OCI-LY1 (cell line): Measurements from ENCODE around the gene MEIOB.
"Not testable (repeated sequence)": the region's sequence is repeated elsewhere in the genome, so short reads cannot be mapped to it uniquely, and the experiment has no call there.

ENCODE experiments used
- H2AFZ ChIP-seq: fragments of 200-600 bp; sonication (generic), shearing (Covaris generic); 2 replicates; pipeline ENCODE4 v1.6.0; 2014; ENCODE audit warnings: antibody characterized with exemption, mild to moderate bottlenecking, low read length
- H3F3A ChIP-seq: fragments of 200-600 bp; sonication (generic), shearing (Covaris generic); 2 replicates; pipeline ENCODE4 v1.6.0; 2014; ENCODE audit warnings: mild to moderate bottlenecking, antibody characterized with exemption, low read length, moderate library complexity; ENCODE audit not compliant: insufficient read depth
- H3K27ac ChIP-seq: fragments of 200-600 bp; sonication (generic); 2 replicates; pipeline ENCODE4 v1.5.1; 2014; ENCODE audit warnings: low read length, mixed run types, mild to moderate bottlenecking, low read depth; ENCODE audit not compliant: poor library complexity, severe bottlenecking
- H3K27me3 ChIP-seq: fragments of 200-600 bp; sonication (generic); 2 replicates; pipeline ENCODE4 v1.6.0; 2014; ENCODE audit warnings: antibody characterized with exemption, mild to moderate bottlenecking, low read length, moderate library complexity; ENCODE audit not compliant: insufficient read depth
- H3K36me3 ChIP-seq: fragments of 200-600 bp; sonication (generic); 2 replicates; pipeline ENCODE4 v1.6.1; 2014; ENCODE audit warnings: mild to moderate bottlenecking, antibody characterized with exemption, low read length, moderate library complexity, mixed read lengths; ENCODE audit not compliant: insufficient read depth
- H3K4me1 ChIP-seq: fragments of 200-600 bp; sonication (generic); 2 replicates; pipeline ENCODE4 v1.5.1; 2014; ENCODE audit warnings: mild to moderate bottlenecking, low read length, moderate library complexity; ENCODE audit not compliant: insufficient read depth, severe bottlenecking
- H3K4me2 ChIP-seq: fragments of 200-600 bp; sonication (generic), shearing (Covaris generic); 2 replicates; pipeline ENCODE4 v1.6.1; 2014; ENCODE audit warnings: low read length
- H3K4me3 ChIP-seq: fragments of 200-600 bp; sonication (generic); 2 replicates; pipeline ENCODE4 v1.5.1; 2014; ENCODE audit warnings: low read length, low read depth, mild to moderate bottlenecking, mixed read lengths; ENCODE audit not compliant: poor library complexity, severe bottlenecking
- H3K79me2 ChIP-seq: fragments of 200-600 bp; shearing (Covaris generic); 2 replicates; pipeline ENCODE4 v1.6.1; 2016; ENCODE audit warnings: mixed run types, low read length, mixed read lengths; ENCODE audit not compliant: insufficient read depth
- H3K9ac ChIP-seq: fragments of 200-600 bp; sonication (generic), shearing (Covaris generic); 2 replicates; pipeline ENCODE4 v1.6.1; 2014; ENCODE audit warnings: mild to moderate bottlenecking, low read length, mixed read lengths
- H3K9me2 ChIP-seq: fragments of 200-600 bp; sonication (generic), shearing (Covaris generic); 2 replicates; pipeline ENCODE4 v1.6.1; 2014; ENCODE audit warnings: low read depth, mild to moderate bottlenecking, low read length, mixed read lengths
- H3K9me3 ChIP-seq: fragments of 200-600 bp; shearing (Covaris generic); 2 replicates; pipeline ENCODE4 v1.6.1; 2014; ENCODE audit warnings: low read length, mixed read lengths
- H4K20me1 ChIP-seq: fragments of 200-600 bp; sonication (generic), shearing (Covaris generic); 2 replicates; pipeline ENCODE4 v1.6.0; 2016; ENCODE audit warnings: mild to moderate bottlenecking, low read length; ENCODE audit not compliant: insufficient read depth
- EZH2 ChIP-seq: fragments of 200-600 bp; sonication (generic), shearing (Covaris generic); IDR thresholded peaks from 2 replicates; pipeline ENCODE4 v1.8.0; 2017; ENCODE audit warnings: borderline replicate concordance, mixed run types, mild to moderate bottlenecking, antibody characterized with exemption, low read length, moderate library complexity, mixed read lengths
- TF ChIP-seq, protein P1 (sequence below): fragments of 200-600 bp; sonication (generic), shearing (Covaris generic); IDR thresholded peaks from 2 replicates; pipeline ENCODE4 v1.5.1; 2017; ENCODE audit warnings: mild to moderate bottlenecking, antibody characterized with exemption, low read length, moderate library complexity, mixed read lengths

The MEIOB gene

DNA sequence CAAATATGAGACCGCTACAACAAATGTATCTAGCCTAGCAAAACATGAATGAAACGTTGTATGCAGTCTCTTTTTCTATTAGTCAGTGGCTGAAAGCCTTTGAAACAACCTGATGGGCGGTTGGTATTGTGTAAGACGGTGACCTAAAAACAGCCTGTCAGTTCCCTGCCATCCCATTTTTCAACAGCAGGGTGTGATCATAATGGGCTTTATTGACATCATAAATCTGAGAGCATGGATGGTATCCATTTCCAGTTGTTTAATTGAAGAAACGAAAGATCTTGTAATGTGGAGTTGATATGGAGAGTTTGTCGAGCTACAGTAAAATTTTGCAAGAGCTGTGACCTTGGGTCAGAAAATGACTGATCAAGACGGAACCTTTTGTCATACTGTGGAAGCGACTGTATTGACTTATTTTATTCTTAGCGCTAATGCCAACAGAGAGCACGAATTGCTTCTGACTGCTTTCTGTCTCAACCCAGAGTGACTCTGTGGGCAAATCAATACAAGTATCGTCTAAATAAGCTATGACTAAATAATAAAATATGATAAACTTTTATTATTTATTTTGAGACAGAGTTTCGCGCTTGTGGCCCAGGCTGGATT is 12.3 kb upstream of the MEIOB start:
- Histone ChIP-seq H3K4me2 (no peak overlapping the region), H3K9me2 (no peaks in the 10 kb centered on the region), H3K4me1 (no peaks in the 10 kb centered on the region), H3K27me3 (peaks cover 4% of the 10 kb centered on the region), H3K79me2 (no peaks in the 10 kb centered on the region), H3K27ac (no peak overlapping the region), H4K20me1 (no peaks in the 10 kb centered on the region), H2AFZ (no peak overlapping the region), H3K4me3 (no peak overlapping the region), H3K9ac (no peak overlapping the region), H3K9me3 (no peaks in the 10 kb centered on the region), H3F3A (no peaks in the 10 kb centered on the region), H3K36me3 (no peaks in the 10 kb centered on the region)
- TF ChIP-seq, protein P1, sequence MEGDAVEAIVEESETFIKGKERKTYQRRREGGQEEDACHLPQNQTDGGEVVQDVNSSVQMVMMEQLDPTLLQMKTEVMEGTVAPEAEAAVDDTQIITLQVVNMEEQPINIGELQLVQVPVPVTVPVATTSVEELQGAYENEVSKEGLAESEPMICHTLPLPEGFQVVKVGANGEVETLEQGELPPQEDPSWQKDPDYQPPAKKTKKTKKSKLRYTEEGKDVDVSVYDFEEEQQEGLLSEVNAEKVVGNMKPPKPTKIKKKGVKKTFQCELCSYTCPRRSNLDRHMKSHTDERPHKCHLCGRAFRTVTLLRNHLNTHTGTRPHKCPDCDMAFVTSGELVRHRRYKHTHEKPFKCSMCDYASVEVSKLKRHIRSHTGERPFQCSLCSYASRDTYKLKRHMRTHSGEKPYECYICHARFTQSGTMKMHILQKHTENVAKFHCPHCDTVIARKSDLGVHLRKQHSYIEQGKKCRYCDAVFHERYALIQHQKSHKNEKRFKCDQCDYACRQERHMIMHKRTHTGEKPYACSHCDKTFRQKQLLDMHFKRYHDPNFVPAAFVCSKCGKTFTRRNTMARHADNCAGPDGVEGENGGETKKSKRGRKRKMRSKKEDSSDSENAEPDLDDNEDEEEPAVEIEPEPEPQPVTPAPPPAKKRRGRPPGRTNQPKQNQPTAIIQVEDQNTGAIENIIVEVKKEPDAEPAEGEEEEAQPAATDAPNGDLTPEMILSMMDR: peak; percentile 25; the same call in 1 of the 2 replicates
- no peak for TF ChIP-seq EZH2

DNA sequence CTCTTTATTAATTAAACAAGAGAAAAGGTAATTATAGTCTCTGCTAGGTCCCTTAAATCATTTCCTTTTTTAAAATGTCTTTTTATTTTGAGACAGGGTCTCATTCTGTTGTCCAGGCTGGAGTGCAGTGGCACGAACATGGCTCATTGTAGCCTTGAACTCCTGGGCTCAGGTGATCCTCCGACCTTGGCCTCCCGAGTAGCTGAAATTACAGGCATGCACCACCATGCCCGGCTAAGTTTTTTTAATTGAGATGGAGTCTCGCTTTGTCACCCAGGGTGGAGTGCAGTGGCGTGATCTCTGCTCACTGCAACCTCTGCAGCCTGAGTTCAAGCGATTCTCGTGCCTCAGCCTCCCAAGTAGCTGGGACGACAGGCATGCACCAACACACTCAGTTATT is 9.2 kb upstream of the MEIOB start:
- not testable (repeated sequence) for H4K20me1 ChIP-seq, H3K9me2 ChIP-seq, H3K36me3 ChIP-seq, H3K9ac ChIP-seq, H3K4me1 ChIP-seq, H3K4me2 ChIP-seq, H3K79me2 ChIP-seq, H3K27ac ChIP-seq, H2AFZ ChIP-seq, H3K9me3 ChIP-seq, H3K27me3 ChIP-seq, H3K4me3 ChIP-seq, H3F3A ChIP-seq

DNA sequence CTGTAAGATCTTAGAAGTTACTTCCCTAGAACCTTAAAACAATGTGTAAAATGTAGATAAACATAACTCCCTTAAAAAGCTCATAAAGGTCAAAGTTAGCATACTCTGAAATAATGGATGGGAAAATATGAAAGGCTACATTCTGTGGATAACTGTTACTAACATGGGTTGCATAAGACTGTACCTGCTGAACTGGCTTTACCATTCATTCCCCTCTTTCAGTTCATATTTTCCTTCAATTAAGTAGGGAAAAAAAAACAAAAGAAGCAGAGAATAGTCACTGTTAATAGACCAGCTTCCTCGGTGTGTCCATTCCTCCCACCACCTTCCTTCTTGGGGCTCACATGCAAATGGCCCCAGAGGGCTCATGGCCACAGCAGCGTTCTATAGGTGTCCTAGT is 7.5 kb upstream of the MEIOB start:
- Histone ChIP-seq H3K9me3 (no peaks in the 10 kb centered on the region), H3K4me2 (no peak overlapping the region), H3K27me3 (no peaks in the 10 kb centered on the region), H2AFZ (no peak overlapping the region), H3K27ac (no peak overlapping the region), H3K4me1 (peaks cover 13% of the 10 kb centered on the region), H3K9me2 (no peaks in the 10 kb centered on the region), H3K9ac (no peak overlapping the region), H4K20me1 (no peaks in the 10 kb centered on the region), H3K36me3 (no peaks in the 10 kb centered on the region), H3F3A (no peaks in the 10 kb centered on the region), H3K4me3 (no peak overlapping the region), H3K79me2 (no peaks in the 10 kb centered on the region)
- TF ChIP-seq, protein P1: no peak
- no peak for TF ChIP-seq EZH2

DNA sequence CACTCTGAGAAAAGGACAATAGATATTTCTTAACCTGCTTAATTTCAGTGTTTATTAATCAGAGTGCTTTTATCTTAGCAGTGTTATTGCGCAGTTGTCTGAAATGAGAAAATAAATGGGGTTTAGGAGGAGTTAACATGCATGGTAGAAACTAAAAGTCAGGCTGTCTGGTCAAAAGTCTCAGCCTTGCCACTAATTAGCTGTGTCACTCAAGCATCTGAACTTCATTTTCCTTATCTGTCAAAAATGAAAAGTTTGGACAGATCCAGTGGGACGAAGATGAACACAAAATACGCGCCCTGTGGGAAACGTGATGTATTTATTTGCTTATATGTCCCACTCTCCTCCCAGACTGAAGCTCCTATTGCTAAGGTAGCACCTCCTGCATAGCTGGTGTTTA is 6.3 kb upstream of the MEIOB start:
- no peak overlapping the region for H3K9ac ChIP-seq
- H3K27me3 ChIP-seq: no peaks in the 10 kb centered on the region
- no peaks in the 10 kb centered on the region for H3K9me2 ChIP-seq
- no peaks in the 10 kb centered on the region for H3K36me3 ChIP-seq
- H2AFZ ChIP-seq: no peak overlapping the region
- H3K79me2 ChIP-seq: no peaks in the 10 kb centered on the region
- peaks cover 2% of the 10 kb centered on the region; the same call in 1 of the 2 replicates for H3F3A ChIP-seq
- TF ChIP-seq EZH2: no peak
- TF ChIP-seq, protein P1: no peak
- no peak overlapping the region for H3K4me3 ChIP-seq
- peaks cover 16% of the 10 kb centered on the region for H3K4me1 ChIP-seq
- no peak overlapping the region for H3K4me2 ChIP-seq
- H4K20me1 ChIP-seq: no peaks in the 10 kb centered on the region
- H3K9me3 ChIP-seq: no peaks in the 10 kb centered on the region
- no peak overlapping the region for H3K27ac ChIP-seq
